ENCODE results near the gene P3R3URF.
"Not testable (repeated sequence)": the region's sequence is repeated elsewhere in the genome, so short reads cannot be mapped to it uniquely, and the experiment has no call there.

The P3R3URF gene

GRCh38 chr1:46176211-46176865, at the start of gene P3R3URF:
Gene P3R3URF (minus strand): TSS chr1:46176488. CDS start chr1:46176471, 17 bp downstream.
- no peak for DNase-seq

GRCh38 chr1:46224966-46225365, 48.7 kb upstream of the P3R3URF start:
- no peak for DNase-seq

GRCh38 chr1:46223472-46223943, 47.2 kb upstream of the P3R3URF start:
- DNase-seq = peak; percentile 86

- not testable (repeated sequence) for DNase-seq
Measured at GRCh38 chr1:46223055-46223454, 46.8 kb upstream of the P3R3URF start.

- DNase-seq = no peak
Measured at GRCh38 chr1:46221749-46222148, 45.5 kb upstream of the P3R3URF start.

- no peak for DNase-seq
Measured at GRCh38 chr1:46220808-46221207, 44.5 kb upstream of the P3R3URF start.

DNA sequence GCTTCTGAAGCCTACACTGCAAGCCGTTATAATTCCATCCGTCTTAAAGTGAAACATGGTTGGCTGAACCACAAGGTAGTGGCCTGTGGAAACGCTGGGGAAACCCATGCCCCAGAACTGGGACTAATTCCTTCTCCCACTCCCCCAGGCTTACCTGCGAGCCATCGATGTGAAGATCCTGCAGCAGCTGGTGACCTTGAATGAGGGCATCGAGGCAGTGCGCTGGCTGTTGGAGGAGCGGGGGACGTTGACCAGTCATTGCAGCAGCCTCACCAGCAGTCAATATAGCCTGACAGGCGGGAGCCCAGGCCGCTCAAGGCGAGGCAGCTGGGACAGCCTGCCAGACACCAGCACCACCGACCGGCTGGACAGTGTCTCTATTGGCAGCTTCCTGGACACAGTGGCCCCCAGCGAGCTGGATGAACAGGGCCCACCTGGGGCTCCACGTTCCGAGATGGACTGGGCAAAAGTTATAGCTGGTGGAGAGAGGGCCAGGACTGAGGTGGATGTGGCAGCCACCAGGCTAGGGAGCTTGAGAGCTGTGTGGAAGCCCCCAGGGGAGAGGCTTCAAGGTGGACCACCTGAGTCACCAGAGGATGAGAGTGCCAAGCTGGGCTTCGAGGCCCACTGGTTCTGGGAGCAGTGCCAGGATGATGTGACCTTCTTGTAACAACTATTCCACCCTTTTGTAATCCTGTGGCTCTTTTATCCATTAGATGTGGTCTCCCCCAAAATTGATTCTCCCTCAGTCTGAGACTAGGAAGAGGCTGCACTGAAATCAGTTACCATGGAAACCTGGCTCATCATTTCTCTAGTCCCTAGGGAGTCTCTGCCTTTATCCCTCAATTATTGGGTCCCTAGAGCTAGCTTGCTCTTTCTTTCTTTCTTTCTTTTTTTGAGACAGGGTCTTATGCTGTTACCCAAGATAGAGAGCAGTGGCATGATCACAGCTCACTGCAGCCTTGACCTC, 43.5 kb upstream of the P3R3URF start:
- DNase-seq = no peak

DNA sequence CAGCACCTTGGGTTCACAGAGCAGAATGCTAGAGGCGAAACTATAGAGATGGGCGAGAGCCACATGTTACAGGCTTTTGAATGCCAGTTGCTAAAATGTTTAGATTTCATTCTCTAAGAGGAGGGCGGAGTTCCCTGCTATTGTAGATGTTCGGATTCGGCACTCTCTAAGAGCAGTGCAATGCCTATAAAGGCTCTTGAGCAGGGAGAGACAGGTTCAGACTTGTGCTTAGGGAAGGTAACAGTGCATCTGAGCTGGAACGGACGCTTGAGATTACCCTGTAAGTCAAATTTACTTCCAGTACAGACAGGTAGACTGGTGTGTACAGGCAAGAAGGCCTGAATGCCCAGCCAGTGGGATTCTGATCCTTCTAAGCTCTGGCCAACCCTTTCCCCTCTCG, 42.2 kb upstream of the P3R3URF start:
- DNase-seq = peak; percentile 76

DNA sequence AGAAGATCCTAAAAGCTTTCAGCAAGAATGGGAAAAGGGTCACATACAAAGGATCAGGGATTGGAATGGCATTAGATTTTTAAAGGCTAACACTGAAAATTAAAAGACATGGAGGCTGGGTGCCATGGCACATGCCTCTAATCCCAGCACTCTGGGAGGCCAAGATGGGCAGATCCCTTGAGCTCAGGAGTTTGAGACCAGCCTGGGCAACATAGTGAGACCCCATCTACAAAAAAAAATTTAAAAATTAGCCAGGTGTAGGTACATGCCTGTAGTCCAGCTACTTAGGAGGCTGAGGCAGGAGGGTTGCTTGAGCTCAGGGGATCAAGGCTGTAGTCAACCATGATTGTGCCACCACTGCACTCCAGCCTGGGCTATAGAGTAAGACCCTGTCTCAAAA, 39.2 kb upstream of the P3R3URF start:
- DNase-seq = no peak

- no peak for DNase-seq
Measured at GRCh38 chr1:46211051-46211450, 34.8 kb upstream of the P3R3URF start.

DNA sequence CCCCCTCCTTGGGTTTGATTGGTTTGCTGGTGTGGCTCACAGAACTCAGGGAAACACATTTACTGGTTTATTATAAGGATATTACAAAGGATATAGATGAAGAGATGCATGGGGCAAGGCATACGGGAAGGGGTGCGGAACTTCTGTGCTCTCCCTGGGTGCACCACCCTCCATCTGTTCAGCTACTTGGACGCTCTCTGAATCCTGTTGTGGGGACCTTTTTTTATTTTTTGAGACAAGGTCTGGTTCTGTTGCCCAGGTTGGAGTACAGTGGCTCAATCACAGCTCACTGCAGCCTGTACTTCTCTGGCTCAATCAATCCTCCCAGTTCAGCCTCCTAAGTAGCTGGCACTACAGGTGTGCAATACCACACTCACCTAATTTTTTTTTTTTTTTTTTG, 34.3 kb upstream of the P3R3URF start:
- no peak for DNase-seq

DNA sequence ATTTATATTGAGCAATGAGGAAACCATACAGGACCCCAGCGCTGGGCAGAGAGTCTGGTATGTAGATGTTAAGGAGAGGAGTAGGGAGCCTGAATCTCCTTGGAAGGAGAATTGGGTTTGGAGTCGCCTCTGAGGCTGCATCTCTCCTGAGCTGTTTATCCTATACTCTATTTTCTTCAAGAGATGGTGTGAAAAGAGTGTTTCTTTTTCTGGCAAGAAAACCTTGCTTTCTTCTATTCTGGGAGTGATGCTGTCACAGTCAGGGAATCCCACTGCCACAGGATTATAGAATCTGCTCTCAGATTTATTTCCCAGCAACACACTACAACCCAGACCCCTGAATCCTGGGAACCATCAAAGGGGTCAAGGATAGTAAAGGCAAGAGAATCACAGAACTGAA, 30.1 kb upstream of the P3R3URF start:
- DNase-seq = no peak

DNA sequence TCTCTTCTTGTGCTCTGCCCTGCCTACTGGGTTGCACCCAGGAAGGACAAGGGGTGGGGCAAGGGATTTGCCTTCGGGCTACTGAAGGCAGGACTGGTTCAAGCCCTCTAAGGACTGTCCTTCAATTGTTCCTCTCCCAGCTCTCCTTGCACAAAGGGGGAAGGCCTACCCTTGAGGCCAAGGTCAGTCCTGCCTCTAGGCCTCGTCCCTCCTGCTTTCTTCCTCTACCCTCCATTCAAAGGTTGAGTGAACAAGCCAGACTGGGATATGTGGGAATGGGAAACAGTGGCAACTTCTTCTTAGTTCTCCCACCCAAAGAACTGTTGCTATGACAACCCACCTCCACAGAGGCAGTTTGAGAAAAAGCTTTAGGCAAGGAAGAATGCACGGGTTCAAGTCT, 29.5 kb upstream of the P3R3URF start:
- no peak for DNase-seq

DNA sequence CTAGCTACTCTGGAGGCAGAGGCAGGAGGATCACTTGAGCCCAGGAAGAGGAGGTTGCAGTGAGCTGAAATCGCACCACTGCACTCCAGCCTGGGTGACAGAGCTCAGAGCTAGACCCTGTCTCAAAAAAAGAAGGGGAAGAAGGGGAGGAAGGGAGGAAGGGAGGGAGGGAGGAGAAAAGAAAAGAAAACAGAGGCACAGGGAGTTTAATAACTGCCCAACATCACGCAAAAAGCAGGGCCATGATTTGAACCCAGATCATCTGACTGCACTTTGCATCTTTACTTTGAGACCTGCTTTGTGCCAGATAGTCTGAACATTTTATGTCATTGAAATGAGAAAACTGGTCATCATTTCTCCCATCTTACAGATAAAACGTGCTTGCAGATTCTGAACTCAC, 28.9 kb upstream of the P3R3URF start:
- DNase-seq = no peak

- DNase-seq = no peak
Measured at GRCh38 chr1:46204406-46204742, 28.1 kb upstream of the P3R3URF start.

DNA sequence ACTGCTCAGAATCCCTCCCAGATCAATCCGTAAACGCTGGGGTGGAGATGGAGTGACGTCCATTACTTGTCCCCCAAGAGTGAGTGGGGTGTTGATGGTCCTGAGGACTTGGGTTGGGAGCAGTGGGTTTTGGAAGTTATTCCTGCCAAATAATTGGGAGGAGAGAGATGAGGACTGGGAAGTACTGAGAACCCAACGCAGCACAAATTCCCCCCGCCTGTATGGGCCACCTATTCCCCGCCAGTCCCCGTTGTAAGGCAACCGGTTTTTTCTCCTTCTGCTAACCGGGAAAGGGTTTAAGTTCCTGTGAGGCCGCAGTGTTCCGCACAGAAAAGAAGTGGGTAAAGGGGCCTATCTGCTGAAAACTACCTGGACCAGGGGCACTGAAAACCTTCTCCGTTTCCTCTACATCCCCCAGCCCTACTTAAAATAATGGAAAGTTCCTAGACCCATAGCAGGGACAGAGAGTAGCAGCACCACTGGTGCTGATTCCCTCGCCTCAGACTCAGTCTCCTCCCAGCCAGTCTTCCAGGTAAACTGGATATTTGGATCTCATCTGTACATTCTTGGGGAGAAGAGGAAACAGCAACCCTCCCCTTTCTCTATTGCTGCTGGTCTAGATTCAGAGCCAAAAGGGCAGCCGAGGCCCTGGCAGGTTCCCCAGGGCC, 27.6 kb upstream of the P3R3URF start:
- no peak for DNase-seq

GRCh38 chr1:46199233-46199749, 23.0 kb upstream of the P3R3URF start:
- DNase-seq = no peak

DNA sequence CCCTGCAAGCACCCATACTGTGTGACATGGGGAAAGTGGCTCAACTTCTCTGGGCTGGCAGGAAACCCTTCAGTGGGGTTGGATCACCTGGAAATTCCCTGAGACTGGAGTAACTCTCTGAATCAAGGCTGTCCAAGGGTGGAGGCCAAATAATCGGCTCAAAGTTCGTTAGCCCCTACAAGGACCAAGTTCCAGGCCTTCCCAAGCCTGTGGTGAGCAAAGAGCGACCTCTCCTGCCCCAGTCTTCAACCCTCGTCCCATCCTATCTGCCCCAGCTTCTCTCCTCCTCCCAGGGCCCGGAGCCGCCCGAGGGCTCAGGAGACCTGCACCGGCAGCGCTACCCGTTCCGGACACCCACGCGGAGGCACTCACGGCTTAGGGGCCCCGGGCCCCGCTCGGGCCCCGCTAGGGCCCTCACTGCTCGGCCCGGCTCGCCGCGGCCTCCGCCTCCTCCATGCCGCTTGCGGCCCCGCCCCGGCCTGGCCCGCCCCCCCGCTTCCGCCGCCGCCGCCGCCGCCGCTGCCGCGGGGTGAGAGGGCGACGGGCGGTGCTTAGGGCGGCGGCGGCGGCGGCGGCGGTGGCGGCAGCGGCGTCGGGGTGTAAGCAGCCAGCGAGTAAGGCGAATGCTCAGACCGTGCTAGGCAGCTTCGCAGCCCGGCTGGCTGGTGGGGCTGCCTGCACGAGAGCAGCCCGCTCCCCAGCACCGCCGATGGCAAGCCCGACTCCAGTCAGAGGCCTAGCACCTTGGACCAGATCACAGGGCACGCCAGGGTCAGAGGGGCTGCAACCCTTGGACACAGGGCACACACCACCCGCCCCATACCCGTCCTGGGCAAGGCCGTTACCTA, 21.9 kb upstream of the P3R3URF start, which contains the start of gene POMGNT1:
Gene POMGNT1 (minus strand): TSS at position 471 of the 848 bp plus-strand sequence. CDS start 613 bp downstream, outside the sequence.
- DNase-seq = peak; percentile 70

DNA sequence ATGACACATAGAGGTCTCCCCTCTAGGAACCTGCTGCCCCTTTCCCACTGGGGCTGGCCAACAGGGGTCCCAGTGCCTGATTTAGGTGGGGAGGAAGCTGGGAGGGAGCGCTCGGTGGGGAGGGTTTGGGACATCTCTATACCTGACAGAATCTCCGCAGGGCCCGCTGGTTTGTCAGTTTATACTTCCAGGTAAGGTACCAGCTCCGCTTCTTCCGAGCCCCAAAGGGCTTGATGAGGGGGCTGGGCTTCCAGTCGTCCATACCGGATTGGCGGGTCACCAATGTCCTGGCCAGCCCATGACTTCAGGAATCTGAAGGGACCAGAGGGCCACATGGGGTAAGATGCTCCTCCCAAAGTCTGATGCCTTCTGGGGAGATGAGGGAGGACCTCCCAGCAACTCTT, 21.3 kb upstream of the P3R3URF start:
- no peak for DNase-seq

DNA sequence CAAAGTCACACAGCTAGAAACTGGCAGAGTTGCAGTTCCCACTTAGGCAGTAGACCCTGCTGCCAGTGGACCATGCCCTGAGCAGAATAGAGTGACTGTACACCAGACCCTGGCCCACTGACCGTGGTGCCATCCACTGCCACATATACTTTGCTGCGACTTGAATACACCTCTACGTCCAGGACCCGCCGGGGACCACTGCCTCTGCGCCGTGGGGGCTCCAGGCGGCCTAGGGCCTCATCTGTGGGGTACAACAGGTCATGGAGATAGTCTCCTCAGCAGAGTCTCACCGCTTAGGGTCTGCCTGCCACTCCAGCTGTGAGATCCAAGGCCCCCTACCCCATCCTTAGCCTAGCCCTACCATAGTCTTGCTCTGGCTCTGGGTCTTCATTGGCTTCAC, 20.3 kb upstream of the P3R3URF start:
- no peak for DNase-seq

- DNase-seq = no peak
Measured at GRCh38 chr1:46194641-46195193, 18.4 kb upstream of the P3R3URF start.

Data from NCI-H2107 (cell line).